Measurements from ENCODE around the gene CELSR1. TPM values are rescaled to one million over a fixed set of nuclear protein-coding genes. Genes with fewer than 3 reads are reported as not detected.

CELSR1 gene
- total RNA-seq, 1 donor from 2014 or later = 7.7 TPM

DNA sequence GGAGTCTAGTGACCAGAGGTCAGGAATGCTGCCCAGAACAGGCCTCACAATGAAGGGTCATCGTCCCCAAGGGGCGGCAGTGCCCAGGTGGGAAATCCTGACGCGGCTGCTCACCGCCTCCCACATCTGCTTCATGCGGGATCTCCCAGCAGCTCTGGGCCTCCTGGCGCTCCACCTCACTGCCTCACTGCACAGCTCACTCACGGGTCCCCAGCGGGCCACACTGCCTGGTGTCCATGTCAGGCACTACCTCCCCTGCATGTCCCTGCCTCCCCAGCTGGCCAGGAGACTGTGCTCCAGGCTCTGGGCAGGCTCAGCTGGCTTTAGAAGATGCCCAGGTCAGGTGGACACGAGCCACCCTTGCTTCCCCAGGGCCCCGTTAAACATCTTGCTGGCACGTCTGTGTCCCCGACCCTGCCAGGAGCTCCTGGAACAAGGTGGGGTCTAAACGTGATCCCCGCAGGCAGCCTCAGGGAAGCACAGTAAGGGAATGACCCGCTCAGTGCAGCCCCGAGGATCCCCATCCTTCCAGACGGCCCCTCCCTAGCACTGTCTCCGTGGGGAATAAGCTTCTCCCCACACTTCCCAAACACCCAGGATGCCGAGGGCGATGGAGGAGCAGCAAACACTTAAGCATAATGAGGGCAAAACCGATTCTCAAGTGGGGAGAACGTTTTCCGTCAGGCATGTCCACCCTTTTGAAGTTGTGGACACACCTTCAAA lies 108.7 kb downstream of the CELSR1 start:
- no peak overlapping the region for H3K27ac Mint-ChIP-seq (ENCODE audit: unreplicated experiment)
- TF ChIP-seq, protein P1, sequence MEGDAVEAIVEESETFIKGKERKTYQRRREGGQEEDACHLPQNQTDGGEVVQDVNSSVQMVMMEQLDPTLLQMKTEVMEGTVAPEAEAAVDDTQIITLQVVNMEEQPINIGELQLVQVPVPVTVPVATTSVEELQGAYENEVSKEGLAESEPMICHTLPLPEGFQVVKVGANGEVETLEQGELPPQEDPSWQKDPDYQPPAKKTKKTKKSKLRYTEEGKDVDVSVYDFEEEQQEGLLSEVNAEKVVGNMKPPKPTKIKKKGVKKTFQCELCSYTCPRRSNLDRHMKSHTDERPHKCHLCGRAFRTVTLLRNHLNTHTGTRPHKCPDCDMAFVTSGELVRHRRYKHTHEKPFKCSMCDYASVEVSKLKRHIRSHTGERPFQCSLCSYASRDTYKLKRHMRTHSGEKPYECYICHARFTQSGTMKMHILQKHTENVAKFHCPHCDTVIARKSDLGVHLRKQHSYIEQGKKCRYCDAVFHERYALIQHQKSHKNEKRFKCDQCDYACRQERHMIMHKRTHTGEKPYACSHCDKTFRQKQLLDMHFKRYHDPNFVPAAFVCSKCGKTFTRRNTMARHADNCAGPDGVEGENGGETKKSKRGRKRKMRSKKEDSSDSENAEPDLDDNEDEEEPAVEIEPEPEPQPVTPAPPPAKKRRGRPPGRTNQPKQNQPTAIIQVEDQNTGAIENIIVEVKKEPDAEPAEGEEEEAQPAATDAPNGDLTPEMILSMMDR (IDR thresholded peaks at IDR 0.05; ENCODE audit: unreplicated experiment) = no peak
- H3K27me3 Mint-ChIP-seq (ENCODE audit: unreplicated experiment) = no peaks in the 10 kb centered on the region
- no peak overlapping the region for H3K4me3 Mint-ChIP-seq (ENCODE audit: unreplicated experiment)
- no peak for DNase-seq (ENCODE audit: low spot score)
- H3K4me1 Mint-ChIP-seq (ENCODE audit: unreplicated experiment) = no peaks in the 10 kb centered on the region
- H3K9me3 Mint-ChIP-seq (ENCODE audit: unreplicated experiment) = peaks cover 6% of the 10 kb centered on the region
- no peaks in the 10 kb centered on the region for H3K36me3 Mint-ChIP-seq (ENCODE audit: low read depth, unreplicated experiment)

DNA sequence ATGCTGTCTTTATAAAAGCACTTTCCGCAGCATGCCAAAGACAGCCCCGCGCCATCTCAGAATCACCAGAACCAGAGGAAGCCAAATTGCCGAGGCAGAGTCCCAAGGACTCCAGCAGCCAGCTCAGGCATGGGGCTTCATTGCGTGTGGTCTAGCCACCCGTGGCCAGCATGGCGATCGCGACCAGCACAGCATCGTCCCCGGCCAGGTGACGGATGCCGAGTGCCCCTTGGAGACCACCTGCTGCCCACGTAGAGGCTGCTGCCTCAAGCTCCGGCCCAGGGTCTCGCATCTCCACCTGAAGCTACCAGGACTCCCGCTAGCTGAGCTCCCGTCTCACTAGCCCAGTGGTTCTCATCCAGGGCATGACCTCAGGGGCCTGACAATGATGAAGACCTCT lies 109.2 kb downstream of the CELSR1 start:
- Mint-ChIP-seq H3K9me3 (ENCODE audit: unreplicated experiment) (peaks cover 6% of the 10 kb centered on the region), H3K36me3 (ENCODE audit: low read depth, unreplicated experiment) (no peaks in the 10 kb centered on the region), H3K4me3 (ENCODE audit: unreplicated experiment) (no peak overlapping the region)

DNA sequence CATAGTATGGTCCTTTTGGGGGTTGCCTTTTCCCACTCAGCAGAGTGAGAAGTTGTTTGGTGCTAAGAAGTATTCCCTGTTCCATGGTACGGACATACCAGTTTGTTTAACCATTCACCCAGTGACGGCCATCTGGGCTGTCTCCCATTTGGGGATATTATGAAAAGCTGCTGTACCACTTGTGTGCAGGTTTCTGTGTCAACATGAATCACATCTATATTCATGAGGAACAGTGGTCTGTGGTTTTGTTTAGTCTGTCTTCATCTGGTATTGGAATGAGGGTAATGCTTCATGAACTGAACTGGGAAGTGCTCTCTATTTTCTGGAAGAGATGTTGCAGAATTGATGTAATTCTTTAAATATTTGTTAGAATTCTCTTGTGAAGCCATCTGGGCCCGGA lies 112.4 kb downstream of the CELSR1 start:
- no peak overlapping the region for H3K4me3 Mint-ChIP-seq (ENCODE audit: unreplicated experiment)
- no peaks in the 10 kb centered on the region for H3K36me3 Mint-ChIP-seq (ENCODE audit: low read depth, unreplicated experiment)
- TF ChIP-seq, protein P1 (IDR thresholded peaks at IDR 0.05; ENCODE audit: unreplicated experiment) = no peak
- H3K27ac Mint-ChIP-seq (ENCODE audit: unreplicated experiment) = no peak overlapping the region
- DNase-seq (ENCODE audit: low spot score) = no peak
- H3K9me3 Mint-ChIP-seq (ENCODE audit: unreplicated experiment) = peaks cover 6% of the 10 kb centered on the region
- no peaks in the 10 kb centered on the region for H3K27me3 Mint-ChIP-seq (ENCODE audit: unreplicated experiment)
- no peaks in the 10 kb centered on the region for H3K4me1 Mint-ChIP-seq (ENCODE audit: unreplicated experiment)

More for the DNA sequence above, 109.2 kb downstream of the CELSR1 start:
- TF ChIP-seq, protein P1 (IDR thresholded peaks at IDR 0.05; ENCODE audit: unreplicated experiment) = no peak
- H3K27ac Mint-ChIP-seq (ENCODE audit: unreplicated experiment) = no peak overlapping the region
- no peaks in the 10 kb centered on the region for H3K4me1 Mint-ChIP-seq (ENCODE audit: unreplicated experiment)
- no peak for DNase-seq (ENCODE audit: low spot score)
- no peaks in the 10 kb centered on the region for H3K27me3 Mint-ChIP-seq (ENCODE audit: unreplicated experiment)

DNA sequence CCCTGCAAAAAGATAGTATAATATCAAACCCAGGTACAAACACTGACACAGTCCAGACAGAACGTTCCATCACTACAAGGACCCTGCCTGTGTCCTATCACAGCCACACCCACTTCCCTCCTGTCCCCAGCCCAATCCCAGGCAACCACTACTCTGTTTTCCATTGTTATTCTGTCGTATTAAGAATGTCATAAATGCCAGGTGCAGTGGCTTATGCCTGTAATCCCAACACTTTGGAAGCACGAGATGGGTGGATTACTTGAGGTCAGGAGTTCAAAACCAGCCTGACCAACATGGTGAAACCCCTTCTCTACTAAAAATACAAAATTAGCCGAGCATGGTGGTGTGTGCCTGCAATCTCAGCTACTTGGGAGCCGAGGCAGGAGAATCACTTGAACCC lies 112.9 kb downstream of the CELSR1 start:
- Mint-ChIP-seq H3K4me1 (ENCODE audit: unreplicated experiment) (no peaks in the 10 kb centered on the region), H3K27ac (ENCODE audit: unreplicated experiment) (no peak overlapping the region), H3K4me3 (ENCODE audit: unreplicated experiment) (no peak overlapping the region), H3K36me3 (ENCODE audit: low read depth, unreplicated experiment) (no peaks in the 10 kb centered on the region), H3K9me3 (ENCODE audit: unreplicated experiment) (peaks cover 6% of the 10 kb centered on the region), H3K27me3 (ENCODE audit: unreplicated experiment) (no peaks in the 10 kb centered on the region)
- DNase-seq (ENCODE audit: low spot score) = no peak
- TF ChIP-seq, protein P1 (IDR thresholded peaks at IDR 0.05; ENCODE audit: unreplicated experiment) = no peak

DNA sequence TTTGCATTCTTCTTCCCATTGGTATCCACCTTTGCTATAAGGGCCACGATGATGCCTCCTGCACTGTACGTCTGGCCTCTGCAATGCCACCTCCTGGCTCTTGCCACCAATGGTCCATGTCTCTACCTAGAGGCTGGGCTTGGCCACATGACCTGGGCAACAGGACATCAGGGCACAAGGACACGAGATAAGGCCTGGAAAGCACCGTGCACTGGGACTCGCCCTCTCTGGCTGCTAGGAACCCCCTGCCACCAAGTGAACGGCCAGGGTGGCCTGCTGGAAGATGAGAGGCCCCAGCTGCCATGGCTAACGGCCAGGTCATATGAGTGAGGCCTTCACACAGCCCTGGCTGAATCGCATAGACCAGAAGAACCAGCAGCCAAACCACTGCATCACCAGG lies 114.5 kb downstream of the CELSR1 start:
- no peaks in the 10 kb centered on the region for H3K36me3 Mint-ChIP-seq (ENCODE audit: low read depth, unreplicated experiment)
- H3K27me3 Mint-ChIP-seq (ENCODE audit: unreplicated experiment) = no peaks in the 10 kb centered on the region
- no peak overlapping the region for H3K4me3 Mint-ChIP-seq (ENCODE audit: unreplicated experiment)
- no peaks in the 10 kb centered on the region for H3K4me1 Mint-ChIP-seq (ENCODE audit: unreplicated experiment)
- peaks cover 6% of the 10 kb centered on the region for H3K9me3 Mint-ChIP-seq (ENCODE audit: unreplicated experiment)
- TF ChIP-seq, protein P1 (IDR thresholded peaks at IDR 0.05; ENCODE audit: unreplicated experiment) = no peak
- no peak for DNase-seq (ENCODE audit: low spot score)
- H3K27ac Mint-ChIP-seq (ENCODE audit: unreplicated experiment) = no peak overlapping the region

Measured in endothelial cell (in vitro differentiated cells).